ENCODE results near the gene IVD.
"Not testable (repeated sequence)": the region's sequence is repeated elsewhere in the genome, so short reads cannot be mapped to it uniquely, and the experiment has no call there.

The IVD gene

GRCh38 chr15:40440743-40441564, 35.4 kb downstream of the IVD start, which contains the start of gene BAHD1:
Gene BAHD1, plus strand, starts transcription at chr15:40440953. Its CDS starts 17,512 bp downstream, at chr15:40458465.
- peak; percentile 79 for DNase-seq

- DNase-seq: no peak
Measured at GRCh38 chr15:40441565-40442531, 36.3 kb downstream of the IVD start.

DNA sequence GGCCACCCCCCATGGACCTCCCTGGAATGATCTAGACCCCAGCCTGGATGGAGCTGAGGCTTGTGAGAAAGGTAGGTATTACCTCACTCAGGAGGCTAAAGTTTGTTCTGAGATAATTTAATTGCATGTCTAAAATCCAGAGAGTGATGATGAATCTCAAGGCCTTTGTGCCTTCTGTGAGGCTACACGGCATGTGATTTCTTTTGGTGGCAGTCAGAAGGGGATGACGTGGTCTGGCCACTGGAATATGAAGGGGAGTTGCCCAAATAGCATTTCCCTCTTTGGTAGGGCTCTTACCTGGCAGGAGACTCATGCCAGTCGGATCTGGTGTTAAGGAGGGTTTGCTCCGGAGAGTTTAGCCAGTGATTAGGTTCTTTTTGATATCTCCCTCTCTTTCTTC, 37.7 kb downstream of the IVD start:
- DNase-seq: no peak

GRCh38 chr15:40443846-40444245, 38.3 kb downstream of the IVD start:
- no peak for DNase-seq

DNA sequence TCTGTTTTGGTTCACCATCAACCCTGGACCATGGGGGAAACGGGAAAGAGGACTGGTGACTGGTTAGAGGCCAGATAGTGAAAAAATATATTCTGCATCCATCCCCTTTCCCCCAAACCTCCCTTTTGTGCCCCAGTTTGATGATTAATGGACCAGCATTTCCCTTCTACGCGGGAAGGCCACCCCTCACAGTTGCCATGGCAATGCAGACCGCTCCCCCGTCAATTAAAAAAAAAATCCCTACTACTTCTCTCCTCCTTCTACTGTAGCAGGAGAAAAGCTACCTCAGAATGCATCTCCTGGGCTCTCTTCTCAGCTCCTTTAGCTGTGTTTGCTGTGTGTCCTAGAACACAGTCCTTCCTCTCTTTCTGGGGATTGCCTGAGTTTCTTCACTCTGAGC, 39.1 kb downstream of the IVD start:
- DNase-seq: no peak

- DNase-seq: no peak
Measured at GRCh38 chr15:40445421-40445922, 39.9 kb downstream of the IVD start.

DNA sequence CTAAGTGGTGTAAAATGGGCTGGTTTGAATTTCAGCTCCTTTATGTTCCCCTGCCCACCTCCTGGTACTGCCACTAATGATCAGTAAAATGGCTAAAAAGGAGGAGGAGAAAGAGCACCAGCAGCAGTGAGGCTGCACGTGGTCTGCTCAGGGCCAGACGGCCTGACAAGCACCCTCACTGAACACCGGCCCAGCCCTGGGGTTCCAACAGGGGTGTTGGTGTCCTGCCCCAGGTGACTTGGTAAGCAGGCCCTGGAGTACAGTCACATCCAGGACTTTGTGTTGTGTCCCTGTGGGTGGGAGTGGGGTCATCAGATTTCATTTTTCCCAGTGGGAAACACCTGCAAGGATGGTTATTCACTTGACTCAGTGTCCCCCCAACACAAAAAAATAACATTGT, 40.5 kb downstream of the IVD start:
- no peak for DNase-seq

DNA sequence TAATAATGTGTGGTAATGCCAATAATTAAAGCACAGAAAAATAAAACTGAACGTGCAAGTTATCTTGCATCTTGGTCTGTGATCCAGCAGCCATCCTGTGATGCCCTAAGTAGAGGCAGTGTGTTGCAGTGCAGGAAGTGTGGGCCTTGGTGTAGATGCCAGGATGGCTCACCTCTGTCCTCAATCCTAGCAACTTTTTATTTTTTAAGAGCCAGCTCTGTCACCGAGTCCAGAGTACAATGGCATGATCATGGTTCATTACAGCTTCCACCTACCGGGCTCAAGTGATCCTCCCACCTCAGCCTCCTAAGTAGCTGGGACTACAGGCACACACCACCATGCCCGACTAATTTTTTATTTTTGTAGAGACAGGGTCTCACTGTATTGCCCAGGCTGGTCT, 42.8 kb downstream of the IVD start:
- DNase-seq: no peak

DNA sequence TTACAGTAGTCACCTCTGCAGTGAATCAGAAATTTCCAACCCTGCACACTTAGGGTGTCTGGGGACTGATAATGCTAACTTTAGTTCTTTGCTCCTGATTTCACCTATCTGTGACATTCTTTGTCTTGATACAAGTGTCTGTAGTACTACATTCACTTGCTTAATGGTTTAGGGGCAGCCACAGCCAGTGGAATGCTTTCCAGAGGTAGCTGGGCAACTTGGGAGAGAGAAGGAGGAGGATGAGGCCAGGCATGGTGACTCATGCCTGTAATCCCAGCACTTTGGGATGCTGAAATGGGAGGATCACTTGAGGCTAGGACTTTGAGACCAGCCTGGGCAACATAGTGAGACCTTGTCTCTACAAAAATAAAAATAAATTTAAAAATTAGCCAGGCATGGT, 43.7 kb downstream of the IVD start:
- DNase-seq: no peak

DNA sequence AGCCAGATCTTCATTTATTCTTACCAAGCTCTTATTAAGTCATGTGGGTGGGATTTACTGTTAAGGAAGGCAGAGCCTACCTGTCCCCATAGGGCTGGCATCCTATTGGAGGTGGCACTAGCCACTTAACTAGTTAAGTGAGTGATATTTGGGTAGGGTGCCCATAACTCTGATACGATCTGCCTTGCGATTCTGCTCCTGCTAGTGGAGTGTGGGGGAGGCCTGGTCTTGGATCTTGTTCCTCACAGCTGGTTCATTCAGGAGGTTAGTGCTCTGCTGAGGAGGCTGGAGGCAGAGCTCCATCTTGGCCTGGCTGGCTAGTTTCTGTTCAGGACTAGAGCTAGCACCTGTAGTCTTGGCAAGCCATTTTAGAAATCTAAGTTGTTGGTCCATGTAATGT, 44.5 kb downstream of the IVD start:
- no peak for DNase-seq

GRCh38 chr15:40451527-40452158, 46.0 kb downstream of the IVD start:
- DNase-seq: no peak

DNA sequence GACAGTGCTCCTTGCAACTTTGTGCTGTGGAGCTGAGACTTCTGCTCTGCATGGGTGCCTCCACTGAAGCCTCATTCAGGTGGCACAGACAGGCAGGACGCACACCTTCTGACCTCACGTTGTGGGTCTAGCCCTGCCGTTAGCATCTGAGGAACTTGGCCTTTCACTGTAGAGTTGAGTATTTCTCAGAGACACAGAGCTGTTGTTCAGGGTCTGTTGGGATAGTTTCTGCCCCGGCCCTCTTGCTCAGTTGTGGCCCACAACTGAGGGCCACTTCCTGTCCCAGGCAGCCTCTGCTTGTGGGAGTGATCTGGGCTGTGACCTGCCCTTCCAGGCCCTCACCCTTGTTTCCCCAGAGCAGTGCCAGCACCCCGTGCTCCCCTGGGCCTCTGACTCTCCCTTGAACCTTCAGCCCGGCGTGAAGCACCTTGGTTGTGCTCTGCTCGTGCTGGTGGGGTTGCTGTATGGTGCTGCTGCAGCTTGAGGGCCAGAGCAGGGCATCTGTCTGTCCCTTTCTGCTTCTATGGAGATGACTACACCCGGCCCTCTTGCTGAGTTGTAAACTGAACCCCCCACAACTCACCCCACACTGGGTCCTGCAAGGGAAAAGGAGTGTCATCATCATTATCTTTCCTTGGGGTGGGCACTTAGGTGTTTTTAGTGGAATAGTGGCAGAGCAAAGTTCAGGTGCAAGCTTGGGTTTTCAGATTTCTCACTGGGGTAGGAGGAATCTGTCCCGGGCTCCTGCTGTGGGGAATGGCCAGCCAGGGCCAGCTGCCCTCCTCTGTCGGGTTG, 46.9 kb downstream of the IVD start:
- no peak for DNase-seq

GRCh38 chr15:40453941-40454340, 48.3 kb downstream of the IVD start:
- not testable (repeated sequence) for DNase-seq

DNA sequence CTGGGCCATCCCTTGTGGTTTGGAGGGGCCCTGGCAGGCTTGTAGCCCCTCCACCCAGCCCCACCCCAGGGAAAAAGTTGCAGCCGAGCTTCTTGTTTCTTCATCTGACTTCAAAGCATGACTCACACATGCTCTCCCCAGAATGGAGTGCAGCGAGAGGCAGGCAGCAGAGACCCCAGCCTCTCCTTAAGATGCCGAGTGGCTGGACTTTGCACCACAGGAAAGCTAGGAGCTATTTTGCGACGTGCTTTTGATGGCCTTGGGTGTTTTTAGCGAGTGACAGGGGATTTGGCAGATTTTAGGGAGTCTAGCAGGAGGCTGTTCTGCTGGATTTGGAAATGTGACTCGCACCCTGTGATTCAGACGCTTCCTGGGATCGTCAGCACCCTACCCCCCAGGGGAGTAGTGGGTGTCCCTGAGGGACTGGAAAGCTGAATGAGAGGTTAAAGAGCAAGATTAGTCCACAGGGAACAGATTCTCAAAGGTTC, 49.4 kb downstream of the IVD start:
- no peak for DNase-seq

- no peak for DNase-seq
Measured at GRCh38 chr15:40456299-40456712, 50.7 kb downstream of the IVD start.

GRCh38 chr15:40456738-40457137, 51.1 kb downstream of the IVD start:
- DNase-seq: no peak

- DNase-seq: no peak
Measured at GRCh38 chr15:40458495-40459371, 53.1 kb downstream of the IVD start.

DNA sequence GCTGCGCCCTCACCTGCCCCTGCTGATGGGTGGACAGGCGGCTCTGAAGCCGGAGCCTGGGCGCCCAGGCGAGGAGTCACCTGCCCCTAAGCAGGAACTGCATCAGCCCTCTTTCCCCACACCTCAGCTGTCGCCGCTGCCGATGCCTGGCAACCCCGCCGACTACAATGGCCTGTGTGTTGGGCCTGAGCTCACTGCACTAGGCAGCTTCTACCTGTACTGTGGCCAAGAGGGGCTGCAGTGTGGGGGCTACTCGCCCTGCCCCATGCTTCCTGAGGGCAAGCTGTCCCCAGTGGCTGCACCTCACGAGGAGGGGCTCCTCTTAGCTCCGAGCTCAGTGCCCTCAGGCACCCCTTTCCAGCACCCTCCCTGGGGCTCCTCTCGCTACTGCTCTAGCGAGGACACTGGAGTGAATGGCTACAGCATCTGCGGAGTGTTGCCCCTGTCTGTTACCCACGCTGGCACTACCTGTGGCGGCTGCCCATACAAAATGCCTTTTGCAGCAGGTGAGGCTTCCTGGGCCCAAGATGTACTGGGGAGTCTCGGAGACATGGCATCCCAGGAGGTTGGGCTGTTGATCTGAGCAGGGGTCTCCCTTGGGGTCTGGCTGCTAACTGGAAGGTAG, 53.9 kb downstream of the IVD start:
- no peak for DNase-seq

- no peak for DNase-seq
Measured at GRCh38 chr15:40460404-40460803, 54.8 kb downstream of the IVD start.

DNA sequence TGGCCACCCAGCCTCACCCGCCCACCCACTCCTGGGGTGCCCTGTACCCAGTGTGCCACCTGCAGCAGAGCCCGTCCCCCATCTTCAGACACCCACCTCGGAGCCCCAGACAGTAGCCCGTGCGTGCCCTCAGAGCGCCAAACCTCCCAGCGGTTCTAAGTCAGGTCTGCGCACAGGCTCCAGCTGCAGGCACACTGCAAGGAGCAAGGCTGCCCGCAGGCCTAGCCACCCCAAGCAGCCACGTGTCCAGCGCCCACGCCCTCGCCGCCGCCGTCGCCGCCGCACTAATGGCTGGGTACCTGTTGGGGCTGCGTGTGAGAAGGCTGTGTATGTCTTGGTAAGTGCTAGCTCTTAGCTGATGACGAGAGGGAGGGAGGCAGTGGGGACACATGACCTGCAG, 56.4 kb downstream of the IVD start:
- DNase-seq: no peak

GRCh38 chr15:40463279-40463678, 57.7 kb downstream of the IVD start:
- no peak for DNase-seq
